Measurements from ENCODE around the gene TBC1D16.
"Not testable (repeated sequence)": the region's sequence is repeated elsewhere in the genome, so short reads cannot be mapped to it uniquely, and the experiment has no call there.

The TBC1D16 gene

DNA sequence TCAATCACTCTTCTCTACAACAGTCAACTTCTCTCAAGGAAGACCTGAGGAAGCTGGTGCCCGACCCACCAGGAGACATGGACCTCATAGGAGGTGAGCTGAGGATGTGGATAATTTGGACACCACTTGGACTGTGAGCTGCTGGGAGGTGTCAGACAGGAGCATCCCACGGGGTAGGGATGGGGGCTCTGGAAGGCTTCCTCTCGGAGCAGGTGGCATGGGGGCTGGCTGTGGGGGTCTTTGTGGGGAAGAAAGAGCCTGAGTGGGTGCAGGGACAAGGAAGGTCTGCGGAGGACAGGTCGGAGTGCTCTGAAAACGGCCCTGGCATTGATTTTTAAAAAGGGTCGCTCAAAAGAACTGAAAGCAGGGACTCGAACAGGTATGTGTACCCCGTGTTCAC lies 64.0 kb downstream of the TBC1D16 start:
- no peak for DNase-seq

GRCh38 chr17:79970576-79971068 lies 65.0 kb downstream of the TBC1D16 start:
- DNase-seq = peak; percentile 81

DNA sequence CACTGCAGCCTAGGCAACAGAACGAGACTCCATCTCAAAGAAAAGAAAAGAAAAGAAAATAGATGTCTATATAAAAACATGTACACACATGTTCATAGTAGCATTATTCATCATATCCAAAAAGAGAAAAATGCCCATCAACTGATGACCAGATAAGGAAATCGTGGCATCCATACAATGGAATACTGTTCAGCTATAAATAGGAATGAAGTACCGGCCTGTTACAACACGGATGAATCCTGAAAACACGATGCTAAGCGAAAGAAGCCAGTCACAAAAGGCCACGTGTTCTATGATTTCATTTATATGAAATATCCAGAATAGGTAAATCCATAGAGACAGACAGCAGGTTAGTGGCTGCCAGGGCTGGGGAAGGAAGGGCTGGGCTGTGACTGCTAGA lies 65.8 kb downstream of the TBC1D16 start:
- no peak for DNase-seq

DNA sequence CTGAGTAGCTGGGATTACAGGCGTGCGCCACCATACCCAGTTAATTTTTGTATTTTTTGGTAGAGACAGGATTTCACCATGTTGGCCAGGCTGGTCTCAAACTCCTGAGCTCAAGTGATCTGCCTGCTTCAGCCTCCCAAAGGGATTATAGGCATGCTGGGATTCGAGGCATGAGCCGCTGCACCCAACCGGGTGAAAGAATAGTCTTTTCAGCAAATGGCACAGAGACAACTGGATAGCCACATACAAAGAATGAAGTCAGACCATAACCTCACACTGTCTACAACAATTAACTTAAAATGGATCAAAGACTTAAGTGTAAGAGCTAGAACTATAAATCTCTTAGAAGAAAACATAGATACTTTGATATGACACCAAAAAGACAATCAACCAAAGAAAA lies 67.6 kb downstream of the TBC1D16 start:
- no peak for DNase-seq

GRCh38 chr17:79966681-79967080 lies 69.0 kb downstream of the TBC1D16 start:
- no peak for DNase-seq

- DNase-seq = no peak
These were observed 69.9 kb downstream of the TBC1D16 start for GRCh38 chr17:79965806-79966205.

GRCh38 chr17:79962467-79962866 lies 73.2 kb downstream of the TBC1D16 start:
- not testable (repeated sequence) for DNase-seq

- not testable (repeated sequence) for DNase-seq
These were observed 74.1 kb downstream of the TBC1D16 start for GRCh38 chr17:79961567-79961966.

GRCh38 chr17:79960788-79961522 lies 74.7 kb downstream of the TBC1D16 start:
- DNase-seq = no peak

- DNase-seq = no peak
These were observed 76.6 kb downstream of the TBC1D16 start for GRCh38 chr17:79959042-79959441.

DNA sequence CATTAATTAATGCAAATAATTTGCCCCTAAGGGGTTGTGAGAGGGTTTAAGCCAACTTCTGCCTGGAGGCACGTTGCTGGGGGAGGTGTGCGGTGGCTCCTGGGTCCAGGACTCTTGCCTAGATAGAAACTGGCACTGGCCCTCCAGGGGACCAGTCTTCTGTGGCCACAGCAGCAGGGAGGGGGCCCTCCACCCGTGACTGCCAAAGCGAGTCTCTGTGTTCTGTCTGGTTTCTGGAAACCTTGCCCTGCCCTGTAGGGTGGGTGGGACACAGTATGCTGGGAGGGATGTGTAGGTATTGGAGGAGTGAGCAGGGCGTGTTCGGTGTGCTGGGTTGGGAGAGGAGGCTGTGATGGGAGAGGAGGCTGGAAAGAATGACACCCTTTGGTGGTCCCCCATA lies 78.8 kb downstream of the TBC1D16 start:
- DNase-seq = no peak

- DNase-seq = not testable (repeated sequence)
These were observed 79.3 kb downstream of the TBC1D16 start for GRCh38 chr17:79956441-79956735.

DNA sequence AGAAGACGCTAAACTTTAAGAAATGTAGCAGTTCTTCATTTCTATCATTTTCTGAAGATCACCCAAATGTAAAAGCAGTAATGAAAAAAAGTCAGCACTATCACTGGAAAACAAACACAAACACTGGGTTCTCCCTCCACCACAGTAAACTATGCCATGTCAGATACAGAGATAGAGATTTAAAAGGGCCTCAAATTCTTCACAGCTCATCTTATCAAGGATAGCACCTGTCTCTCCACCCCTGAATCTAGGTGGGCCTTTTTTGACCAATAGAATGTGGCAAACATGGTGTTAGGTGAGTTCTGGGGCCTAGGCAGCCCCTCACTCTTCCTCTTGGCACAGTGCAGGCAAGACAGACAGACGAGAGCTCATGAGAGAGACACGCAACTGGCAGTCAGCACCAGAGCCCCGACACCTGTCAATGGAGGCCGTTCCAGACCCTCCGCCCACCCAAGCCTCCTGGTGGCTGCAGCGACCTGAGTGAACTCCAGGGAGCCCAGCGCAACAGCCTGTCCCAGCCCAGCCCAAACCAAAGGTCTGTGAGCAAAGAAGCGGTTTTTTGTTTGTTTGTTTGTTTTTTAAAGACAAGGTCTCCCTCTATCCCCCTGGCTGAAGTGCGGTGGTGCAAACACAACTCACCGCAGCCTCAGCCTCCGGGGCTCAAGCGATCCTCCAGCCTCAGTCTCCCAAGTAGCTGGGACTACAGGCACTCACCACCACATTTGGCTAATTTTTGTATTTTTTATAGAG lies 79.8 kb downstream of the TBC1D16 start:
- DNase-seq = no peak

- no peak for DNase-seq
These were observed 80.5 kb downstream of the TBC1D16 start for GRCh38 chr17:79955167-79955549.

- no peak for DNase-seq
These were observed 81.1 kb downstream of the TBC1D16 start for GRCh38 chr17:79954281-79955166.

DNA sequence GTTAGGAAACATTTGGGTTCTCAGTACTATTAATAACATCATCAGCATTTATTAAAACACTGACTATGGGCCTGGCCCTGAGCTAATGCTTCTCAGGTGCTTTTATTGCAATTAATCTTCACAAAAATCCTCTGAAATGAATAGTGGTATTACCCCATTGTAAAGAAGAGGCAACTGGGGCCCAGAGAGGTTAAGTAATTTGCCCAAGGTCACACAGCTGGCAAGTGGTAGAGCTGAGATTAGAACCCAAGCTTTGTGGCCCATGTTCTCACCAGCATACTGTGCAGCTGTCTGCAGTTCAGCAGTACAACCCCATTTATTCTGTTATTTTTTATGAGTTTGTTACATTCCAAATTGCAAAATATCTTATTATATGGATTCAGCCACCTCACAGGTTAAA lies 82.3 kb downstream of the TBC1D16 start:
- no peak for DNase-seq

GRCh38 chr17:79952901-79953300 lies 82.8 kb downstream of the TBC1D16 start:
- no peak for DNase-seq

- DNase-seq = no peak
These were observed 83.3 kb downstream of the TBC1D16 start for GRCh38 chr17:79952265-79952877.

DNA sequence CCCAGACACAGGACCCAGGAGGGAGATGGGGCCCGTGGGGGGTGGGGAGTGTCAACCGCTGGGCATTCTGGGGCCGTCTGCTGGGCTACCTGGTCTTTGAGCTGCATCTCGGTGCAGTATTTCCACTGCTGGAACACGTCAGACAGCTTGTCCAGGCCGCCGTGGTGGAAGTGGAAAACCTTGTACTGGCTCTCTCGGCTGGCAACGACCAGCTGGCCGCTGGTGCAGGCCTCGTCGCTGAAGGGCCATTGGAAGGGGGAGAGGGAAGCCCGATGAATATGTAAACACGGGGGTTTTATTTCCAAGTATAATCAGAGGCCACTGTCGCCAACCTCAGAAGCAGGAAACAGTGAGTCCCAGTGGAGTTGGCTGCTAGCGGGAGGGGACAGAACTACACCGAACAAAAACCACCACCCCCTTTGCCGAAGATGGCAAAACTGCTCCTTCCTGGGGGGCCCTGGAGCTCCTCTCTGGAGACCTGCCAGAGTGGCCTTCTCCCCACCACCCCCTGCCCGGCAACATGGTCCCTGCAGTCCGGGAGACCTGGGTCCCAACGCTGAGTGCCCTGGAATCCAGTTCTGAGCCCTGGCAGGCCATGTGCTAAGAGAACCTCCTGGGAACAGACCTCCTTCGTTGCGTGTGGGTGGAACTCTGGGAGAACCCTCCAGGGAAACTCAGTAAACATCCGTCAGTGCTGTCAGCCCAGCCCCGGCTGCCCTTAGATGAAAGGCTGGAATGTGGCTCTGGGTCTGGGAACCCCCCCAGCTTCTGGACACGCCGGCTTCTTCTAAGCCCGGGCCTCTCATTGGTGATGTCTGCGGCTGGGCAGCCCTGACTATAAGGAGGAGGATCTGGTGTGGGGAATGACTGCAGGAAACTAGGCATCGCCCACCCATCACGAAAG lies 84.1 kb downstream of the TBC1D16 start:
- no peak for DNase-seq

GRCh38 chr17:79950751-79951150 lies 84.9 kb downstream of the TBC1D16 start:
- no peak for DNase-seq

DNA sequence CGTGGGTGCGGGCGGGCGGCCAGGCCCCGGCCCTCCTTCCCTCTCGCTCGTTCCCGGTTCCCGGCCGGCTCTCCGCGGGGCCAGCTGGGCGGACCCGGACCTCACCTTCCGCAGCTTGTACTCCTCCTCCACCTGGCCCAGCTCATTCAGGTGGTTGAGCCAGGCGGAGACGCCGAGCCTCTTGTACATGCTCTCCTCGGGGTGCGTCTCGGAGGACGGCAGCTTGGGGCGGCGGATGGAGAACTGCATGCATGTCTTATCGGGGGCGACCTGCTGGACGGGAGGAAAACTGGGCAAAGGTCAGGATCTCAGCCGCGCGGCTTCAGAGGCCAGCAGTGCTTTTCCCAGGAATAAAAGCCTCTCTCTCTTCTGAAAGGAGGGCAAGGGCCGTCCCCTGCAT lies 85.4 kb downstream of the TBC1D16 start:
- no peak for DNase-seq

- DNase-seq = no peak
These were observed 85.9 kb downstream of the TBC1D16 start for GRCh38 chr17:79949656-79950209.

Measured in AML-193 (cell line).